ENCODE results near the gene AK9.

The AK9 gene

GRCh38 chr6:109475625-109476024 lies 215.4 kb downstream of the AK9 start:
- DNase-seq, result no peak
- peaks cover 0 to 4% of the 10 kb centered on the region in 2 experiments for H3K4me1 ChIP-seq (ENCODE audit: control insufficient read depth in 1 of 2, insufficient read depth in 2 of 2, low read length in 2 of 2)
- H3K14ac ChIP-seq (ENCODE audit: low read length), result no peak overlapping the region
- H2AK5ac ChIP-seq (ENCODE audit: low read length), result no peak overlapping the region
- WGBS (ENCODE audit: extremely low coverage, insufficient coverage, insufficient read length), result no CpG with 5 or more reads among the region's 2 CpGs
- H3K9me3 ChIP-seq (ENCODE audit: insufficient read depth, low read depth, low read length), result peaks cover 1% of the 10 kb centered on the region
- no peak overlapping the region for H2AFZ ChIP-seq (ENCODE audit: insufficient read depth, low read length, poor library complexity)
- no peak overlapping the region for H4K12ac ChIP-seq (ENCODE audit: low read depth, low read length)
- H4K8ac ChIP-seq (ENCODE audit: low read depth, low read length), result no peak overlapping the region
- H3K27ac ChIP-seq (ENCODE audit: low read depth, low read length), result no peak overlapping the region
- H3K9ac ChIP-seq (ENCODE audit: low read length), result no peak overlapping the region
- no peak overlapping the region for H2BK12ac ChIP-seq (ENCODE audit: low read length)
- H3K27me3 ChIP-seq (ENCODE audit: insufficient read depth, low read length), result no peaks in the 10 kb centered on the region
- H3K4ac ChIP-seq (ENCODE audit: low read depth, low read length), result no peak overlapping the region
- no peaks in the 10 kb centered on the region for H3K79me1 ChIP-seq (ENCODE audit: low read length)
- no peak overlapping the region for H3K4me2 ChIP-seq (ENCODE audit: low read length)
- H3K23ac ChIP-seq (ENCODE audit: low read length), result no peak overlapping the region
- H3K4me3 ChIP-seq (ENCODE audit: low read depth, low read length), result no peak overlapping the region
- no peak overlapping the region for H2BK120ac ChIP-seq (ENCODE audit: insufficient read depth, low read length, poor library complexity)
- no peaks in the 10 kb centered on the region for H3K79me2 ChIP-seq (ENCODE audit: control insufficient read depth, insufficient read depth, low read length, poor library complexity)
- no peak overlapping the region for H4K91ac ChIP-seq (ENCODE audit: low read depth, low read length)
- no peak overlapping the region for H2BK5ac ChIP-seq (ENCODE audit: low read depth, low read length, poor library complexity)
- peaks cover 16 to 38% of the 10 kb centered on the region in 2 experiments for H3K36me3 ChIP-seq (ENCODE audit: control insufficient read depth in 1 of 2, insufficient read depth in 2 of 2, low read length in 2 of 2)
- H3K18ac ChIP-seq (ENCODE audit: low read length), result no peak overlapping the region

GRCh38 chr6:109474995-109475394 lies 216.0 kb downstream of the AK9 start:
- Histone ChIP-seq H3K9me3 (ENCODE audit: insufficient read depth, low read depth, low read length) (peaks cover 1% of the 10 kb centered on the region), H3K27me3 (ENCODE audit: insufficient read depth, low read length) (no peaks in the 10 kb centered on the region), H3K36me3 (ENCODE audit: control insufficient read depth in 1 of 2, insufficient read depth in 2 of 2, low read length in 2 of 2) (peaks cover 20 to 43% of the 10 kb centered on the region in 2 experiments), H3K4me1 (ENCODE audit: control insufficient read depth in 1 of 2, insufficient read depth in 2 of 2, low read length in 2 of 2) (peaks cover 0 to 4% of the 10 kb centered on the region in 2 experiments), H2BK5ac (ENCODE audit: low read depth, low read length, poor library complexity) (no peak overlapping the region), H2AFZ (ENCODE audit: insufficient read depth, low read length, poor library complexity) (no peak overlapping the region), H4K12ac (ENCODE audit: low read depth, low read length) (no peak overlapping the region), H3K23ac (ENCODE audit: low read length) (no peak overlapping the region), H3K4ac (ENCODE audit: low read depth, low read length) (no peak overlapping the region), H4K91ac (ENCODE audit: low read depth, low read length) (no peak overlapping the region), H3K18ac (ENCODE audit: low read length) (no peak overlapping the region), H3K14ac (ENCODE audit: low read length) (no peak overlapping the region), H3K79me1 (ENCODE audit: low read length) (no peaks in the 10 kb centered on the region), H2BK12ac (ENCODE audit: low read length) (no peak overlapping the region), H3K4me3 (ENCODE audit: low read depth, low read length) (no peak overlapping the region), H3K9ac (ENCODE audit: low read length) (no peak overlapping the region), H3K79me2 (ENCODE audit: control insufficient read depth, insufficient read depth, low read length, poor library complexity) (no peaks in the 10 kb centered on the region), H2AK5ac (ENCODE audit: low read length) (no peak overlapping the region), H3K4me2 (ENCODE audit: low read length) (no peak overlapping the region), H2BK120ac (ENCODE audit: insufficient read depth, low read length, poor library complexity) (no peak overlapping the region), H3K27ac (ENCODE audit: low read depth, low read length) (no peak overlapping the region), H4K8ac (ENCODE audit: low read depth, low read length) (no peak overlapping the region)
- no CpG with 5 or more reads among the region's 4 CpGs for WGBS (ENCODE audit: extremely low coverage, insufficient coverage, insufficient read length)
- no peak for DNase-seq

GRCh38 chr6:109473120-109473519 lies 217.9 kb downstream of the AK9 start:
- DNase-seq, result no peak
- H4K8ac ChIP-seq (ENCODE audit: low read depth, low read length), result no peak overlapping the region
- no peaks in the 10 kb centered on the region for H3K79me2 ChIP-seq (ENCODE audit: control insufficient read depth, insufficient read depth, low read length, poor library complexity)
- H3K14ac ChIP-seq (ENCODE audit: low read length), result no peak overlapping the region
- H2BK5ac ChIP-seq (ENCODE audit: low read depth, low read length, poor library complexity), result no peak overlapping the region
- H3K4me3 ChIP-seq (ENCODE audit: low read depth, low read length), result no peak overlapping the region
- whole genome bisulfite sequencing (ENCODE audit: extremely low coverage, insufficient coverage, insufficient read length), result no CpG with 5 or more reads among the region's 3 CpGs
- H2AFZ ChIP-seq (ENCODE audit: insufficient read depth, low read length, poor library complexity), result no peak overlapping the region
- H3K4ac ChIP-seq (ENCODE audit: low read depth, low read length), result no peak overlapping the region
- no peak overlapping the region for H2BK12ac ChIP-seq (ENCODE audit: low read length)
- no peak overlapping the region for H4K12ac ChIP-seq (ENCODE audit: low read depth, low read length)
- peaks cover 1% of the 10 kb centered on the region for H3K9me3 ChIP-seq (ENCODE audit: insufficient read depth, low read depth, low read length)
- no peak overlapping the region for H3K18ac ChIP-seq (ENCODE audit: low read length)
- H3K23ac ChIP-seq (ENCODE audit: low read length), result no peak overlapping the region
- H3K79me1 ChIP-seq (ENCODE audit: low read length), result no peaks in the 10 kb centered on the region
- no peaks in the 10 kb centered on the region for H3K27me3 ChIP-seq (ENCODE audit: insufficient read depth, low read length)
- no peak overlapping the region for H2AK5ac ChIP-seq (ENCODE audit: low read length)
- H2BK120ac ChIP-seq (ENCODE audit: insufficient read depth, low read length, poor library complexity), result no peak overlapping the region
- no peak overlapping the region for H4K91ac ChIP-seq (ENCODE audit: low read depth, low read length)
- peaks cover 0 to 4% of the 10 kb centered on the region in 2 experiments for H3K4me1 ChIP-seq (ENCODE audit: control insufficient read depth in 1 of 2, insufficient read depth in 2 of 2, low read length in 2 of 2)
- no peak overlapping the region for H3K9ac ChIP-seq (ENCODE audit: low read length)
- no peak overlapping the region for H3K4me2 ChIP-seq (ENCODE audit: low read length)
- no peak overlapping the region for H3K27ac ChIP-seq (ENCODE audit: low read depth, low read length)
- H3K36me3 ChIP-seq (ENCODE audit: control insufficient read depth in 1 of 2, insufficient read depth in 2 of 2, low read length in 2 of 2), result peaks cover 20 to 51% of the 10 kb centered on the region in 2 experiments

DNA sequence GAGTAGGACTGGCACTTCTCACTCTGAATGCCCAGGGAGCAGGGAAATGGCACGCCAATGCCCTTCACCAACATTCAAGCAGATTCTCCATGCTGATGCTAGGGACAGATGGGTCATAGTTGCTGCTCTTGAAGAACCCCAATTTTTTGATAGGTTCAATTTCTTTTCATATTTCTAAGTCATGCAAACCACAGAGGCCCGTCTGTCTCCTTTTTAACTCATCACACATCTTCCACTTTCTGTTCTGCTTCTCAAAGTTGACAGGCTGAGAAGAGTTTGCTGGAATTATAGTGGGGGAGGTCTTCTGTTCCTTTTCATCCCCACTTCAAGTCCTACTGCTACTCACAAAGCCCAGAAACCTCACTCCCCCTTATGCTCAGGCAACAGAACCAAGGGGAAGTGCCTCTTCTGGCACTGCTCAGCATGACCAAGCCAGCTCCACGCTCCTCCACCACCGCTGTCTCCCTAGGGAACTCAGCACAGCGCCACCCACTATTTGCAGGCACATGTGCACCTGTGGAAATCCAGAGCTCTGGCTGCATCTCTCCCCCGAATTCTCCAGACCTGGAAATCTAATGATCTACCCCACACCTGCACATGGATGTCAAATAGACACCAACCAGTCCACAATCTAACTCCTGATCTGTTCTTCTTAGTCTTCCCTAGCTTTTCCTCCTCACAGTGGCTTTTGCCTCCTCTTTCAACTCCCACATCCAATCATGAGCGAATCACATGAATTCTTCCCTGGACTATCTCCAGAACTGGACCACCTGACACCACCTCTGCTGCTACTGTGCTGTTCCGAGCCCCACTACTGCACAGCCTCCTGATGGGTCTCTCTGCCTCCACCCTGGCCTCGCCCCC lies 218.6 kb downstream of the AK9 start:
- H3K9ac ChIP-seq (ENCODE audit: low read length), result no peak overlapping the region
- H3K79me2 ChIP-seq (ENCODE audit: control insufficient read depth, insufficient read depth, low read length, poor library complexity), result no peaks in the 10 kb centered on the region
- no peak overlapping the region for H3K4me3 ChIP-seq (ENCODE audit: low read depth, low read length)
- no peak overlapping the region for H3K27ac ChIP-seq (ENCODE audit: low read depth, low read length)
- no peak overlapping the region for H4K12ac ChIP-seq (ENCODE audit: low read depth, low read length)
- H3K4ac ChIP-seq (ENCODE audit: low read depth, low read length), result no peak overlapping the region
- H3K9me3 ChIP-seq (ENCODE audit: insufficient read depth, low read depth, low read length), result peaks cover 1% of the 10 kb centered on the region
- H3K27me3 ChIP-seq (ENCODE audit: insufficient read depth, low read length), result no peaks in the 10 kb centered on the region
- no peak overlapping the region for H2AK5ac ChIP-seq (ENCODE audit: low read length)
- H4K8ac ChIP-seq (ENCODE audit: low read depth, low read length), result no peak overlapping the region
- no peak overlapping the region for H2AFZ ChIP-seq (ENCODE audit: insufficient read depth, low read length, poor library complexity)
- no peak overlapping the region for H2BK5ac ChIP-seq (ENCODE audit: low read depth, low read length, poor library complexity)
- H3K18ac ChIP-seq (ENCODE audit: low read length), result no peak overlapping the region
- no peak overlapping the region for H2BK12ac ChIP-seq (ENCODE audit: low read length)
- no peak overlapping the region for H2BK120ac ChIP-seq (ENCODE audit: insufficient read depth, low read length, poor library complexity)
- no peak overlapping the region for H3K4me2 ChIP-seq (ENCODE audit: low read length)
- H4K91ac ChIP-seq (ENCODE audit: low read depth, low read length), result no peak overlapping the region
- H3K79me1 ChIP-seq (ENCODE audit: low read length), result no peaks in the 10 kb centered on the region
- DNase-seq, result no peak
- no peak overlapping the region for H3K14ac ChIP-seq (ENCODE audit: low read length)
- H3K23ac ChIP-seq (ENCODE audit: low read length), result no peak overlapping the region
- H3K4me1 ChIP-seq (ENCODE audit: control insufficient read depth in 1 of 2, insufficient read depth in 2 of 2, low read length in 2 of 2), result peaks cover 0 to 2% of the 10 kb centered on the region in 2 experiments
- H3K36me3 ChIP-seq (ENCODE audit: control insufficient read depth in 1 of 2, insufficient read depth in 2 of 2, low read length in 2 of 2), result peaks cover 20 to 50% of the 10 kb centered on the region in 2 experiments
- WGBS (ENCODE audit: extremely low coverage, insufficient coverage, insufficient read length), result no CpG with 5 or more reads among the region's 9 CpGs

Measured in trophoblast cell (in vitro differentiated cells and primary cell).